H1 (cell line): ENCODE measurements around the gene ARHGAP22. TPM values are rescaled to one million over a fixed set of nuclear protein-coding genes. Genes with fewer than 3 reads are reported as not detected.

Experiments used
- ASH2L ChIP-seq: fragments of 200-600, 300-600 bp; sonication (generic); IDR thresholded peaks from one replicate; pipeline ENCODE4 v1.7.1; 2017; ENCODE audit warnings: low read length
- CTCF ChIP-seq, 3 experiments: IDR thresholded peaks; 1 replicate in 2 of 3; 2 replicates in 1 of 3; pipeline versions ENCODE4 v1.5.1 to v1.6.1; 2011; ENCODE audit warnings: low read length in 3 of 3, mild to moderate bottlenecking in 3 of 3, inconsistent platforms in 2 of 3, low read depth in 1 of 3, moderate library complexity in 1 of 3; ENCODE audit not compliant: insufficient read depth in 1 of 3; ENCODE audit errors: control extremely low read depth in 1 of 3
- MAX ChIP-seq: IDR thresholded peaks from 2 replicates; pipeline ENCODE4 v1.6.1; 2012; ENCODE audit warnings: inconsistent platforms
- POU5F1 ChIP-seq: IDR thresholded peaks from 2 replicates; pipeline ENCODE4 v1.6.1; 2011; ENCODE audit warnings: low read depth, mild to moderate bottlenecking, low read length, moderate library complexity
- RFX5 ChIP-seq: IDR thresholded peaks from 2 replicates; pipeline ENCODE4 v1.6.1; 2011; ENCODE audit warnings: low read depth, low read length, improper control_type of control experiment, borderline replicate concordance
- polyA plus RNA-seq, 7 experiments: library from polyadenylated mRNA; depleted of rRNA in 3 of 7; stranded (reverse) in 5 of 7; unstranded in 2 of 7; fragments of >200 nt in 5 of 7; fragments of 200-250 nt in 2 of 7; gene quantifications; 1 replicate in 5 of 7; 2 replicates in 1 of 7; 4 replicates in 1 of 7; pipeline versions ENCODE4 v1.2.1 to v1.2.3, GENCODE V29; 2011 to 2013; ENCODE audit warnings: missing spikeins in 2 of 7, mixed read lengths in 2 of 7
- total RNA-seq: library from RNA; stranded (reverse); fragmentation: NEBNext Ultra II Directional; extraction: Animal tissue kit (Norgen Biotek cat#: 25700); gene quantifications from 2 replicates; pipeline ENCODE4 v1.2.1, GENCODE V29; 2021

Gene ARHGAP22
- total and polyA plus RNA-seq, 2 of the 8 experiments (the other 6 are each of a cell fraction or from before 2014, with no cell fraction given): 3.6 to 11.2 TPM

- TF ChIP-seq POU5F1: peak; percentile 83
- no peak for TF ChIP-seq MAX
- no peak for TF ChIP-seq RFX5
- no peak for TF ChIP-seq ASH2L
- peak; percentile 80 to 86 (median 83) for TF ChIP-seq CTCF (IDR thresholded peaks at IDR 0.05; ENCODE audit: control extremely low read depth in 1 of 3, insufficient read depth in 1 of 3, low read depth in 1 of 3, low read length in 3 of 3)
Observed at GRCh38 chr10:48505394-48506112, 99.3 kb downstream of the ARHGAP22 start (continued).
